WTC11 (cell line): ENCODE measurements around the gene ANGPTL5. TPM values are rescaled to one million over a fixed set of nuclear protein-coding genes. Genes with fewer than 3 reads are reported as not detected.

ENCODE experiments used
- ATAC-seq: fragments of 200-7000 bp; cut with Tn5 transposase; 2 replicates; pipeline ENCODE4 v1.10.0; 2021; ENCODE audit warnings: mild to moderate bottlenecking, moderate library complexity
- CTCF ChIA-PET: fragments of 300-600 bp; sonication (Branson Sonifier 250); formaldehyde crosslinking; loops from one replicate; lab custom pipeline; 2021; ENCODE audit warnings: antibody characterized with exemption; lab: Charles Lee
- POLR2A ChIA-PET: fragments of 350-600 bp; sonication (Branson Sonifier 250); formaldehyde crosslinking; loops from one replicate; lab custom pipeline; 2021; ENCODE audit warnings: antibody characterized with exemption; lab: Charles Lee
- DNase-seq: peaks from one replicate; pipeline ENCODE4 v3.0.0; 2021; ENCODE audit warnings: low spot score
- H3K27ac Mint-ChIP-seq: 2 replicates; pipeline ENCODE4 v1.8.0; 2021; ENCODE audit warnings: mixed read lengths
- H3K27me3 Mint-ChIP-seq: 2 replicates; pipeline ENCODE4 v1.8.0; 2021; ENCODE audit warnings: low read depth, mild to moderate bottlenecking, moderate library complexity, mixed read lengths
- H3K36me3 Mint-ChIP-seq: 2 replicates; pipeline ENCODE4 v1.8.0; 2021; ENCODE audit warnings: mixed read lengths
- H3K4me1 Mint-ChIP-seq: 2 replicates; pipeline ENCODE4 v1.8.0; 2022; ENCODE audit warnings: mixed read lengths
- H3K4me3 Mint-ChIP-seq: 2 replicates; pipeline ENCODE4 v1.8.0; 2021; ENCODE audit warnings: mild to moderate bottlenecking, moderate library complexity, mixed read lengths
- H3K9me3 Mint-ChIP-seq: 2 replicates; pipeline ENCODE4 v1.8.0; 2021; ENCODE audit warnings: mixed read lengths
- ATF1 ChIP-seq: sonication (generic); formaldehyde crosslinking; IDR thresholded peaks from 2 replicates; pipeline ENCODE4 v1.8.1; 2023; ENCODE audit warnings: mild to moderate bottlenecking, moderate library complexity, missing genetic modification reagents
- CDX4 ChIP-seq: fragments of 250-450 bp; sonication (Bioruptor Pico); IDR thresholded peaks from 2 replicates; pipeline ENCODE4 v1.9.0; 2021; ENCODE audit warnings: moderate library complexity, mild to moderate bottlenecking, inconsistent platforms, borderline replicate concordance
- CTCF ChIP-seq: fragments of 200-600 bp; IDR thresholded peaks from 2 replicates; pipeline ENCODE4 v1.8.0; 2022; ENCODE audit warnings: antibody characterized with exemption
- E2F5 ChIP-seq: sonication (generic); formaldehyde crosslinking; IDR thresholded peaks from 2 replicates; pipeline ENCODE4 v1.8.1; 2022; ENCODE audit warnings: mild to moderate bottlenecking, moderate library complexity, missing genetic modification reagents
- EMX1 ChIP-seq: fragments of 250-450 bp; sonication (Bioruptor Pico); IDR thresholded peaks from 2 replicates; pipeline ENCODE4 v1.8.0; 2021; ENCODE audit warnings: mild to moderate bottlenecking
- FOXP4 ChIP-seq: sonication (generic); formaldehyde crosslinking; IDR thresholded peaks from 2 replicates; pipeline ENCODE4 v1.8.0; 2022; ENCODE audit warnings: mild to moderate bottlenecking, missing genetic modification reagents
- GABPB1 ChIP-seq: sonication (generic); formaldehyde crosslinking; IDR thresholded peaks from 2 replicates; pipeline ENCODE4 v1.8.1; 2023; ENCODE audit warnings: mild to moderate bottlenecking, missing genetic modification reagents
- GTF2I ChIP-seq: fragments of 250-450 bp; sonication (Bioruptor Pico); conservative IDR thresholded peaks from 2 replicates; pipeline ENCODE4 v1.4.0; 2021; ENCODE audit warnings: mild to moderate bottlenecking
- HMGA2 ChIP-seq: fragments of 250-450 bp; sonication (Bioruptor Pico); IDR thresholded peaks from 2 replicates; pipeline ENCODE4 v1.4.0; 2021; ENCODE audit warnings: mild to moderate bottlenecking, moderate library complexity
- HMGXB4 ChIP-seq: sonication (generic); formaldehyde crosslinking; IDR thresholded peaks from 2 replicates; pipeline ENCODE4 v1.8.1; 2023; ENCODE audit warnings: mild to moderate bottlenecking, moderate library complexity, missing genetic modification reagents
- JUN ChIP-seq: sonication (generic); formaldehyde crosslinking; IDR thresholded peaks from 2 replicates; pipeline ENCODE4 v1.8.0; 2023; ENCODE audit warnings: mild to moderate bottlenecking, missing genetic modification reagents
- MAX ChIP-seq: sonication (generic); formaldehyde crosslinking; IDR thresholded peaks from 2 replicates; pipeline ENCODE4 v1.8.0; 2022; ENCODE audit warnings: mild to moderate bottlenecking, missing genetic modification reagents
- PRRX2 ChIP-seq: fragments of 250-450 bp; sonication (Bioruptor Pico); IDR thresholded peaks from 2 replicates; pipeline ENCODE4 v1.8.0; 2021; ENCODE audit warnings: mild to moderate bottlenecking
- SP1 ChIP-seq: sonication (generic); formaldehyde crosslinking; conservative IDR thresholded peaks from 2 replicates; pipeline ENCODE4 v1.8.1; 2022; ENCODE audit warnings: missing genetic modification reagents
- USF1 ChIP-seq: sonication (generic); formaldehyde crosslinking; IDR thresholded peaks from 2 replicates; pipeline ENCODE4 v1.8.0; 2022; ENCODE audit warnings: mild to moderate bottlenecking, missing genetic modification reagents
- ZBTB43 ChIP-seq: sonication (generic); formaldehyde crosslinking; IDR thresholded peaks from 2 replicates; pipeline ENCODE4 v1.8.1; 2023; ENCODE audit warnings: mild to moderate bottlenecking, missing genetic modification reagents
- ZNF121 ChIP-seq: sonication (generic); formaldehyde crosslinking; IDR thresholded peaks from 2 replicates; pipeline ENCODE4 v1.8.0; 2023; ENCODE audit warnings: missing genetic modification reagents
- ZNF219 ChIP-seq: sonication (generic); formaldehyde crosslinking; IDR thresholded peaks from 2 replicates; pipeline ENCODE4 v1.8.0; 2023; ENCODE audit warnings: missing genetic modification reagents, mild to moderate bottlenecking, borderline replicate concordance
- ZNF416 ChIP-seq: fragments of 250-450 bp; sonication (Bioruptor Pico); IDR thresholded peaks from 2 replicates; pipeline ENCODE4 v1.9.0; 2021; ENCODE audit warnings: mild to moderate bottlenecking, inconsistent platforms
- ZSCAN18 ChIP-seq: fragments of 250-450 bp; sonication (Bioruptor Pico); IDR thresholded peaks from 2 replicates; pipeline ENCODE4 v2.1.2; 2022; ENCODE audit warnings: mild to moderate bottlenecking, moderate library complexity
- total RNA-seq: library from RNA; stranded (reverse); gene quantifications from 3 replicates; pipeline ENCODE4 v1.2.3, GENCODE V29; 2021

ANGPTL5 gene
- total RNA-seq, 1 experiment from 2014 or later, result not detected

- Mint-ChIP-seq H3K4me1 (peaks cover 18% of the 10 kb centered on the region), H3K4me3 (no peak overlapping the region), H3K9me3 (peaks cover 12% of the 10 kb centered on the region), H3K27ac (no peak overlapping the region), H3K36me3 (peaks cover 7% of the 10 kb centered on the region), H3K27me3 (no peaks in the 10 kb centered on the region)
- POLR2A ChIA-PET, result interaction anchor here (0.6 kb wide), 1 partner anchor 144 kb away, joined by 3 read pairs; no protein-coding TSS in a partner anchor
- DNase-seq (no peak), ATAC-seq (no peak)
- TF ChIP-seq ZSCAN18 (no peak), CTCF (no peak), CDX4 (CRISPR knock-in tag) (no peak), FOXP4 (no peak), ZNF416 (CRISPR knock-in tag) (no peak), MAX (CRISPR knock-in tag) (no peak), ZNF219 (CRISPR knock-in tag) (no peak), ZNF121 (CRISPR knock-in tag) (no peak), USF1 (CRISPR knock-in tag) (no peak), ZBTB43 (CRISPR knock-in tag) (no peak), HMGXB4 (CRISPR knock-in tag) (no peak), EMX1 (CRISPR knock-in tag) (no peak), ATF1 (CRISPR knock-in tag) (no peak), HMGA2 (CRISPR knock-in tag) (no peak), JUN (CRISPR knock-in tag) (no peak), SP1 (CRISPR knock-in tag) (no peak), GTF2I (no peak), GABPB1 (CRISPR knock-in tag) (no peak), E2F5 (no peak), PRRX2 (no peak)
- CTCF ChIA-PET, result no interaction called here
Observed at GRCh38 chr11:101866619-101867491, 49.5 kb downstream of the ANGPTL5 start.
